Activated CD4-positive, alpha-beta T cell treated with anti-CD3 and anti-CD28 coated beads for 36 hours (primary cell): ENCODE results near the gene FBLL1. TPM values are rescaled to one million over a fixed set of nuclear protein-coding genes. Genes with fewer than 3 reads are reported as not detected.
A peak's percentile ranks its signal among the peaks of the same experiment; 100 is the strongest.
"Not testable (repeated sequence)": the region's sequence is repeated elsewhere in the genome, so short reads cannot be mapped to it uniquely, and the experiment has no call there.

Experiments
- ATAC-seq: fragments of 200-7000 bp; cut with Tn5 transposase; one replicate; pipeline ENCODE4 v1.10.0; 2021; ENCODE audit warnings: mild to moderate bottlenecking, moderate library complexity
- CTCF ChIA-PET: fragments of 350-600 bp; sonication (Branson Sonifier 250); formaldehyde crosslinking; loops from one replicate; lab custom pipeline; 2021; ENCODE audit warnings: antibody characterized with exemption; lab: Charles Lee
- POLR2A ChIA-PET: fragments of 350-600 bp; sonication (Branson Sonifier 250); formaldehyde crosslinking; loops from one replicate; lab custom pipeline; 2021; ENCODE audit warnings: antibody characterized with exemption, inconsistent platforms; lab: Charles Lee
- DNase-seq: peaks from one replicate; pipeline ENCODE4 v3.0.0-alpha.2; 2020
- H3K27ac Mint-ChIP-seq: one replicate; pipeline ENCODE4 v1.8.0; 2021; ENCODE audit warnings: mixed read lengths
- H3K27me3 Mint-ChIP-seq: one replicate; pipeline ENCODE4 v1.8.0; 2021; ENCODE audit warnings: mixed read lengths
- H3K36me3 Mint-ChIP-seq: one replicate; pipeline ENCODE4 v1.8.0; 2021; ENCODE audit warnings: low read depth, mixed read lengths
- H3K4me1 Mint-ChIP-seq: one replicate; pipeline ENCODE4 v1.8.0; 2021; ENCODE audit warnings: mixed read lengths
- H3K4me3 Mint-ChIP-seq: one replicate; pipeline ENCODE4 v1.8.0; 2021; ENCODE audit warnings: mild to moderate bottlenecking, moderate library complexity, mixed read lengths
- H3K9me3 Mint-ChIP-seq: one replicate; pipeline ENCODE4 v1.8.0; 2021; ENCODE audit warnings: low read depth, mixed read lengths
- intact Hi-C, 2 experiments: fragments of 100-400 bp; cut with DNase I in 1 of 2; cut with micrococcal nuclease in 1 of 2; formaldehyde crosslinking; loops; one replicate each; pipeline versions ENCODE4 v1.14.2 to v1.15.1; 2022 to 2024; cut with DNase I, micrococcal nuclease
- total RNA-seq, 2 experiments: library from RNA; stranded (reverse); gene quantifications; one replicate each; pipeline ENCODE4 v1.2.3, GENCODE V29; 2021

FBLL1 gene
- total RNA-seq, 2 experiments from 2014 or later, result not detected

- ChIA-PET POLR2A (no interaction called here), CTCF (no interaction called here)
- ATAC-seq (no peak), DNase-seq (no peak)
- Mint-ChIP-seq H3K9me3 (no peaks in the 10 kb centered on the region), H3K4me3 (no peak overlapping the region), H3K27me3 (no peaks in the 10 kb centered on the region), H3K27ac (no peak overlapping the region), H3K36me3 (peaks cover 64% of the 10 kb centered on the region), H3K4me1 (peaks cover 3% of the 10 kb centered on the region)
- intact Hi-C loops, result no loop called here
Measured at GRCh38 chr5:168553377-168554130, 24.4 kb downstream of the FBLL1 start.

- intact Hi-C loops, result no loop called here
- no peak overlapping the region for H3K4me3 Mint-ChIP-seq
- CTCF ChIA-PET, result interaction anchor here (0.5 kb wide), 1 partner anchor 1026 kb away, joined by 3 read pairs; the partner anchor contains the start of gene SPDL1
Measured at GRCh38 chr5:168557389-168557788, 28.3 kb downstream of the FBLL1 start.

GRCh38 chr5:168562279-168562678 lies 33.2 kb downstream of the FBLL1 start:
- Mint-ChIP-seq H3K36me3 (peaks cover 53% of the 10 kb centered on the region), H3K27ac (no peak overlapping the region), H3K4me1 (no peaks in the 10 kb centered on the region), H3K27me3 (no peaks in the 10 kb centered on the region), H3K9me3 (no peaks in the 10 kb centered on the region), H3K4me3 (no peak overlapping the region)
- intact Hi-C loops, result no loop called here
- ChIA-PET CTCF (no interaction called here), POLR2A (no interaction called here)
- DNase-seq (no peak), ATAC-seq (no peak)

More at GRCh38 chr5:168557389-168557788, 28.3 kb downstream of the FBLL1 start:
- no peak overlapping the region for H3K27ac Mint-ChIP-seq
- peaks cover 64% of the 10 kb centered on the region for H3K36me3 Mint-ChIP-seq
- DNase-seq (no peak), ATAC-seq (no peak)
- H3K27me3 Mint-ChIP-seq, result no peaks in the 10 kb centered on the region
- POLR2A ChIA-PET, result no interaction called here
- H3K4me1 Mint-ChIP-seq, result peaks cover 3% of the 10 kb centered on the region
- H3K9me3 Mint-ChIP-seq, result no peaks in the 10 kb centered on the region

GRCh38 chr5:168563959-168564358 lies 34.9 kb downstream of the FBLL1 start:
- intact Hi-C loops, result no loop called here

GRCh38 chr5:168568738-168569137 lies 39.6 kb downstream of the FBLL1 start:
- DNase-seq (no peak), ATAC-seq (no peak)
- Mint-ChIP-seq H3K27me3 (no peaks in the 10 kb centered on the region), H3K36me3 (peaks cover 42% of the 10 kb centered on the region), H3K4me3 (no peak overlapping the region), H3K27ac (no peak overlapping the region), H3K9me3 (no peaks in the 10 kb centered on the region), H3K4me1 (peaks cover 11% of the 10 kb centered on the region)
- intact Hi-C loops, result no loop called here
- ChIA-PET POLR2A (no interaction called here), CTCF (no interaction called here)

More at GRCh38 chr5:168563959-168564358, 34.9 kb downstream of the FBLL1 start:
- ATAC-seq (no peak), DNase-seq (no peak)
- Mint-ChIP-seq H3K9me3 (no peaks in the 10 kb centered on the region), H3K4me3 (no peak overlapping the region), H3K27ac (no peak overlapping the region), H3K27me3 (no peaks in the 10 kb centered on the region), H3K4me1 (peaks cover 4% of the 10 kb centered on the region), H3K36me3 (peaks cover 56% of the 10 kb centered on the region)
- POLR2A ChIA-PET, result no interaction called here
- CTCF ChIA-PET, result interaction anchor here (0.6 kb wide), 1 partner anchor 145 kb away, joined by 4 read pairs; no protein-coding TSS in a partner anchor

GRCh38 chr5:168570490-168571328 lies 41.6 kb downstream of the FBLL1 start:
- ATAC-seq, result no peak
- H3K36me3 Mint-ChIP-seq, result peaks cover 52% of the 10 kb centered on the region
- ChIA-PET POLR2A (no interaction called here), CTCF (no interaction called here)
- no peak overlapping the region for H3K27ac Mint-ChIP-seq
- no peak for DNase-seq
- H3K4me1 Mint-ChIP-seq, result peaks cover 18% of the 10 kb centered on the region
- intact Hi-C loops, result no loop called here
- no peak overlapping the region for H3K4me3 Mint-ChIP-seq
- H3K9me3 Mint-ChIP-seq, result no peaks in the 10 kb centered on the region
- H3K27me3 Mint-ChIP-seq, result no peaks in the 10 kb centered on the region

GRCh38 chr5:168573663-168574062 lies 44.6 kb downstream of the FBLL1 start:
- peaks cover 42% of the 10 kb centered on the region for H3K36me3 Mint-ChIP-seq
- H3K4me3 Mint-ChIP-seq, POLR2A ChIA-PET, intact Hi-C loops, H3K27me3 Mint-ChIP-seq, ATAC-seq, H3K27ac Mint-ChIP-seq, CTCF ChIA-PET, DNase-seq, H3K9me3 Mint-ChIP-seq: not testable (repeated sequence)
- peaks cover 34% of the 10 kb centered on the region for H3K4me1 Mint-ChIP-seq

GRCh38 chr5:168574156-168574555 lies 45.1 kb downstream of the FBLL1 start:
- CTCF ChIA-PET, DNase-seq, H3K4me3 Mint-ChIP-seq, H3K27ac Mint-ChIP-seq, H3K27me3 Mint-ChIP-seq, H3K9me3 Mint-ChIP-seq, ATAC-seq, intact Hi-C loops: not testable (repeated sequence)
- POLR2A ChIA-PET, result interaction anchor here (0.6 to 0.7 kb wide), 3 partner anchors 88 to 1662 kb away, joined by 3 to 9 read pairs (median 4); partner anchors contain the start of gene RARS1
- H3K36me3 Mint-ChIP-seq, result peaks cover 41% of the 10 kb centered on the region
- peaks cover 34% of the 10 kb centered on the region for H3K4me1 Mint-ChIP-seq

GRCh38 chr5:168575391-168576372 lies 46.6 kb downstream of the FBLL1 start:
- DNase-seq (no peak), ATAC-seq (no peak)
- ChIA-PET POLR2A (no interaction called here), CTCF (interaction anchor here (0.6 kb wide), 1 partner anchor 89 kb away, joined by 3 read pairs; the partner anchor contains the start of gene RARS1)
- no peaks in the 10 kb centered on the region for H3K9me3 Mint-ChIP-seq
- peaks cover 35% of the 10 kb centered on the region for H3K36me3 Mint-ChIP-seq
- H3K4me3 Mint-ChIP-seq, result no peak overlapping the region
- no peaks in the 10 kb centered on the region for H3K27me3 Mint-ChIP-seq
- intact Hi-C loops, result loop anchor here in 1 of 2 experiments (5.0 kb wide), 1 partner anchor 1007 kb away; the partner anchor contains the start of gene SPDL1
- H3K4me1 Mint-ChIP-seq, result peaks cover 41% of the 10 kb centered on the region
- no peak overlapping the region for H3K27ac Mint-ChIP-seq

- intact Hi-C loops, result loop anchor here (2.0 to 5.0 kb wide), 2 partner anchors 1004 to 1227 kb away; partner anchors contain the start of gene SPDL1 (in 1 of the 2)
- Mint-ChIP-seq H3K4me1 (peaks cover 34% of the 10 kb centered on the region), H3K36me3 (peaks cover 28% of the 10 kb centered on the region), H3K27me3 (no peaks in the 10 kb centered on the region), H3K4me3 (peak overlapping the region; percentile 91), H3K27ac (peak overlapping the region; percentile 88), H3K9me3 (no peaks in the 10 kb centered on the region)
- ChIA-PET CTCF (no interaction called here), POLR2A (no interaction called here)
- no peak for ATAC-seq
- no peak for DNase-seq
Measured at GRCh38 chr5:168578006-168578405, 48.9 kb downstream of the FBLL1 start.
